ENCODE data around the gene TMPRSS2. TPM values are rescaled to one million over a fixed set of nuclear protein-coding genes. Genes with fewer than 3 reads are reported as not detected.
A peak's percentile ranks its signal among the peaks of the same experiment; 100 is the strongest.
"Not testable (repeated sequence)": the region's sequence is repeated elsewhere in the genome, so short reads cannot be mapped to it uniquely, and the experiment has no call there.

TMPRSS2 gene
- total RNA-seq, 1 donor from 2014 or later: 8.2 TPM

DNA sequence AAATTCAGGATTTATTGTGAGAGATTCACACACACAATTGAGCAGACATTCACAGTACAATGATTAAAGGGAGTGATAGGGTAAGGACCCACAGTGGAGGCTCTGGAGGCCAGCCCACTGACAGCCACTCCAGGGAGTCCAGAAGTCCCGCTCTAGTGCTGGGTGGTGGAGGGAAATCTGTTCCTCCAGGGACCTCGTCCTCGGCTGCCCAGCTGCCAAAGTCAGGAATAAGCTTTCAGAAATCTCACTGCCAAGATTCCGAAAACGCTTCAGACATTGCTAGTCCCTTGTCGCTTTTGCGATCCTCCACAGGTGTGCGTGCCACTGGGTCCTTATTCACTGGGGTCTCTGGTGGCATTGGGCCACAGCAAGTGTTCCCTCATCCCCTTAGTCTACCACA lies 79.6 kb downstream of the TMPRSS2 start:
- no peaks in the 10 kb centered on the region for H3K36me3 ChIP-seq (ENCODE audit: control insufficient read depth, insufficient read depth, low read length)
- H3K27me3 ChIP-seq (ENCODE audit: control insufficient read depth, insufficient read depth, low read length): peaks cover 7% of the 10 kb centered on the region
- no peak for TF ChIP-seq CTCF (IDR thresholded peaks at IDR 0.05; ENCODE audit: insufficient read depth, low read length, poor library complexity, severe bottlenecking)
- DNase-seq (ENCODE audit: low read depth): no peak
- H3K4me3 ChIP-seq (ENCODE audit: low read depth, low read length): no peak overlapping the region

GRCh38 chr21:41427556-41427955 lies 80.4 kb downstream of the TMPRSS2 start:
- Histone ChIP-seq H3K36me3 (ENCODE audit: control insufficient read depth, insufficient read depth, low read length) (no peaks in the 10 kb centered on the region), H3K4me3 (ENCODE audit: low read depth, low read length) (no peak overlapping the region), H3K27me3 (ENCODE audit: control insufficient read depth, insufficient read depth, low read length) (peaks cover 7% of the 10 kb centered on the region)
- no peak for DNase-seq (ENCODE audit: low read depth)
- no peak for TF ChIP-seq CTCF (IDR thresholded peaks at IDR 0.05; ENCODE audit: insufficient read depth, low read length, poor library complexity, severe bottlenecking)

- no peak for TF ChIP-seq CTCF (IDR thresholded peaks at IDR 0.05; ENCODE audit: insufficient read depth, low read length, poor library complexity, severe bottlenecking)
- no peaks in the 10 kb centered on the region for H3K36me3 ChIP-seq (ENCODE audit: control insufficient read depth, insufficient read depth, low read length)
- DNase-seq (ENCODE audit: low read depth): no peak
- H3K27me3 ChIP-seq (ENCODE audit: control insufficient read depth, insufficient read depth, low read length): peaks cover 7% of the 10 kb centered on the region
- peak overlapping the region; percentile 54 for H3K4me3 ChIP-seq (ENCODE audit: low read depth, low read length)
Observed at GRCh38 chr21:41426676-41427404, 81.1 kb downstream of the TMPRSS2 start.

DNA sequence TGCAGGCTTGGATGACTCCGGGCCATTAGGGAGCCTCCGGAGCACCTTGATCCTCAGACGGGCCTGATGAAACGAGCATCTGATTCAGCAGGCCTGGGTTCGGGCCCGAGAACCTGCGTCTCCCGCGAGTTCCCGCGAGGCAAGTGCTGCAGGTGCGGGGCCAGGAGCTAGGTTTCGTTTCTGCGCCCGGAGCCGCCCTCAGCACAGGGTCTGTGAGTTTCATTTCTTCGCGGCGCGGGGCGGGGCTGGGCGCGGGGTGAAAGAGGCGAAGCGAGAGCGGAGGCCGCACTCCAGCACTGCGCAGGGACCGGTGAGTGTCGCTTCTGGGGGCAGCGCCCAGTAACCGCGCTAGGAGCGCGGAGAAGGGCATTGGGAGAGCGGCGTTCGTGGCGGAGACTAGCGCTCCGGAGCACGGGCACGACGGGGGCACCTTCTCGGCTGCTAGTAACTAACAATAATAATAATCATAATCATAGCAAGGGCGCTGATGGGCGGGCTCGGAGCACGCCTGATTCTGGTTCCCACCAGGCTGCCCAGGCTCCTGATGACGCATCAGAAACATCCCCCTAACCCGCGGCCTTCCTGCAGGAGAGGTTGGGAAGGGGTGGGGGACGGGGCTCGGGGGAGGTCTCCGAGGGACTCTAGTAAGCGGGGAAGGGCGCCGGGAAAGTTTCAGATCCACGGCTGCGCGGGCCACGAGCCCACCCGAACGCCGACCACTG lies 81.8 kb downstream of the TMPRSS2 start, which contains the start of gene MX1:
Gene MX1, plus strand, starts transcription at position 286 of the 722 bp plus-strand sequence. CDS start 5,832 bp downstream, outside the sequence.
- H3K36me3 ChIP-seq (ENCODE audit: control insufficient read depth, insufficient read depth, low read length): no peaks in the 10 kb centered on the region
- H3K27me3 ChIP-seq (ENCODE audit: control insufficient read depth, insufficient read depth, low read length): peaks cover 7% of the 10 kb centered on the region
- H3K4me3 ChIP-seq (ENCODE audit: low read depth, low read length): peak within 1 kb of the TSS; percentile 54
- no peak for TF ChIP-seq CTCF (IDR thresholded peaks at IDR 0.05; ENCODE audit: insufficient read depth, low read length, poor library complexity, severe bottlenecking)
- DNase-seq (ENCODE audit: low read depth): no peak

DNA sequence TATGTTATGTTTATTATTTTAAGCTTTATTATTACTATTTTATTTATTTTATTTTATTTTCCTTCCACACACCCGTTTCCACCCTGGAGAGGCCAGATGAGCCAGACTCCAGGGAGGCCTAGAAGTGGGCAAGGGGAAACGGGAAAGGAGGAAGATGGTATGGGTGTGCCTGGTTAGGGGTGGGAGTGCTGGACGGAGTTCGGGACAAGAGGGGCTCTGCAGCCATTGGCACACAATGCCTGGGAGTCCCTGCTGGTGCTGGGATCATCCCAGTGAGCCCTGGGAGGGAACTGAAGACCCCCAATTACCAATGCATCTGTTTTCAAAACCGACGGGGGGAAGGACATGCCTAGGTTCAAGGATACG lies 82.4 kb downstream of the TMPRSS2 start:
- Histone ChIP-seq H3K4me3 (ENCODE audit: low read depth, low read length) (peak overlapping the region; percentile 54), H3K27me3 (ENCODE audit: control insufficient read depth, insufficient read depth, low read length) (peaks cover 7% of the 10 kb centered on the region), H3K36me3 (ENCODE audit: control insufficient read depth, insufficient read depth, low read length) (no peaks in the 10 kb centered on the region)
- TF ChIP-seq CTCF (IDR thresholded peaks at IDR 0.05; ENCODE audit: insufficient read depth, low read length, poor library complexity, severe bottlenecking): no peak
- DNase-seq (ENCODE audit: low read depth): no peak

DNA sequence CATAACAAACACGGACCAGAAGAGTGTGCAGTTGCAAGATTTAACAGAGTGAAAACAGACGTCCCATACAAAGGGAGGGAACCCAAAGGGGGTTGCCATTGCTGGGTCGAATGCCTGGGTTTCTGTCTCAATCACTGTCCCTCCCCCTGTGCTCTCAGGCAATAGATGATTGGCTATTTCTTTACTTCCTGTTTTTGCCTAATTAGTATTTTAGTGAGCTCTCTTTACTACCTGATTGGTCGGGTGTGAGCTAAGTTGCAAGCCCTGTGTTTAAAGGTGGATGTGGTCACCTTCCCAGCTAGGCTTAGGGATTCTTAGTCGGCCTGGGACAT lies 84.7 kb downstream of the TMPRSS2 start:
- not testable (repeated sequence) for H3K4me3 ChIP-seq (ENCODE audit: low read depth, low read length); H3K36me3 ChIP-seq (ENCODE audit: control insufficient read depth, insufficient read depth, low read length); DNase-seq (ENCODE audit: low read depth); H3K27me3 ChIP-seq (ENCODE audit: control insufficient read depth, insufficient read depth, low read length)
